Right atrium auricular region (tissue), 2 donors: ENCODE results near the gene ABCC4. TPM values are rescaled to one million over a fixed set of nuclear protein-coding genes. Genes with fewer than 3 reads are reported as not detected.

ENCODE experiments used
- DNase-seq: peaks from one replicate; pipeline ENCODE4 v3.0.0-alpha.2; 2019; ENCODE audit warnings: low spot score
- H3K27ac ChIP-seq, 2 donors: fragments of 200-600 bp; sonication (generic); 1 replicate in 1 of 2; 2 replicates in 1 of 2; pipeline ENCODE4 v1.5.1; 2016 to 2019
- H3K27me3 ChIP-seq, 2 donors: fragments of 200-600 bp; sonication (generic); one replicate each; pipeline versions ENCODE4 v1.5.1 to v1.6.0; 2017 to 2019
- H3K36me3 ChIP-seq: fragments of 200-600 bp; sonication (generic); one replicate; pipeline ENCODE4 v1.5.1; 2016
- H3K4me1 ChIP-seq, 2 donors: fragments of 200-600 bp; sonication (generic); one replicate each; pipeline versions ENCODE4 v1.5.1 to v1.6.0; 2017 to 2019
- H3K4me3 ChIP-seq, 2 donors: fragments of 200-600 bp; sonication (generic); 1 replicate in 1 of 2; 2 replicates in 1 of 2; pipeline ENCODE4 v1.5.1; 2017 to 2019; ENCODE audit warnings: mild to moderate bottlenecking in 1 of 2, moderate library complexity in 1 of 2
- H3K9me3 ChIP-seq, 2 donors: fragments of 200-600 bp; sonication (generic); one replicate each; pipeline ENCODE4 v1.5.1; 2019
- CTCF ChIP-seq, 2 donors: fragments of 200-600 bp; sonication (generic); IDR thresholded peaks; one replicate each; pipeline ENCODE4 v1.5.1; 2019; ENCODE audit warnings: antibody characterized with exemption in 2 of 2
- total RNA-seq, 2 donors: library from RNA; depleted of rRNA; stranded (reverse); fragments of >200 nt; gene quantifications; one replicate each; pipeline ENCODE4 v1.1.0, GENCODE V29; 2016

ABCC4 gene
- total RNA-seq, 2 donors from 2014 or later = 3.0 to 4.2 TPM

GRCh38 chr13:95059306-95059705, 241.9 kb downstream of the ABCC4 start:
- Histone ChIP-seq H3K4me1 (no peaks in the 10 kb centered on the region), H3K4me3 (no peak overlapping the region), H3K9me3 (no peaks in the 10 kb centered on the region), H3K27ac (no peak overlapping the region), H3K36me3 (no peaks in the 10 kb centered on the region), H3K27me3 (no peaks in the 10 kb centered on the region)
- no peak for DNase-seq
- TF ChIP-seq CTCF (IDR thresholded peaks at IDR 0.05) = no peak

GRCh38 chr13:95058680-95059079, 242.6 kb downstream of the ABCC4 start:
- TF ChIP-seq CTCF (IDR thresholded peaks at IDR 0.05) = no peak
- DNase-seq = no peak
- Histone ChIP-seq H3K4me1 (no peaks in the 10 kb centered on the region), H3K4me3 (no peak overlapping the region), H3K27ac (no peak overlapping the region), H3K27me3 (no peaks in the 10 kb centered on the region), H3K36me3 (no peaks in the 10 kb centered on the region), H3K9me3 (no peaks in the 10 kb centered on the region)

- Histone ChIP-seq H3K9me3 (no peaks in the 10 kb centered on the region), H3K36me3 (no peaks in the 10 kb centered on the region), H3K27me3 (no peaks in the 10 kb centered on the region), H3K27ac (no peak overlapping the region), H3K4me1 (no peaks in the 10 kb centered on the region), H3K4me3 (no peak overlapping the region)
- no peak for DNase-seq
- no peak for TF ChIP-seq CTCF (IDR thresholded peaks at IDR 0.05)
These were observed 245.0 kb downstream of the ABCC4 start for GRCh38 chr13:95056266-95056665.

GRCh38 chr13:95050800-95051615, 250.2 kb downstream of the ABCC4 start:
- no peaks in the 10 kb centered on the region for H3K36me3 ChIP-seq
- DNase-seq = no peak
- no peak overlapping the region for H3K27ac ChIP-seq
- no peak for TF ChIP-seq CTCF (IDR thresholded peaks at IDR 0.05)
- H3K27me3 ChIP-seq = no peaks in the 10 kb centered on the region
- no peaks in the 10 kb centered on the region for H3K9me3 ChIP-seq
- H3K4me1 ChIP-seq = no peaks in the 10 kb centered on the region
- no peak overlapping the region for H3K4me3 ChIP-seq

GRCh38 chr13:95049772-95050171, 251.5 kb downstream of the ABCC4 start:
- Histone ChIP-seq H3K4me1 (no peaks in the 10 kb centered on the region), H3K27ac (no peak overlapping the region)
- no peak for TF ChIP-seq CTCF (IDR thresholded peaks at IDR 0.05)

More at GRCh38 chr13:95049772-95050171, 251.5 kb downstream of the ABCC4 start:
- no peaks in the 10 kb centered on the region for H3K9me3 ChIP-seq
- no peak for DNase-seq
- H3K36me3 ChIP-seq = no peaks in the 10 kb centered on the region
- H3K27me3 ChIP-seq = no peaks in the 10 kb centered on the region
- H3K4me3 ChIP-seq = no peak overlapping the region
